ENCODE data around the gene SLC50A1.

GRCh38 chr1:155125946-155126555 lies 9.6 kb upstream of the SLC50A1 start:
- TF ChIP-seq, protein P1, sequence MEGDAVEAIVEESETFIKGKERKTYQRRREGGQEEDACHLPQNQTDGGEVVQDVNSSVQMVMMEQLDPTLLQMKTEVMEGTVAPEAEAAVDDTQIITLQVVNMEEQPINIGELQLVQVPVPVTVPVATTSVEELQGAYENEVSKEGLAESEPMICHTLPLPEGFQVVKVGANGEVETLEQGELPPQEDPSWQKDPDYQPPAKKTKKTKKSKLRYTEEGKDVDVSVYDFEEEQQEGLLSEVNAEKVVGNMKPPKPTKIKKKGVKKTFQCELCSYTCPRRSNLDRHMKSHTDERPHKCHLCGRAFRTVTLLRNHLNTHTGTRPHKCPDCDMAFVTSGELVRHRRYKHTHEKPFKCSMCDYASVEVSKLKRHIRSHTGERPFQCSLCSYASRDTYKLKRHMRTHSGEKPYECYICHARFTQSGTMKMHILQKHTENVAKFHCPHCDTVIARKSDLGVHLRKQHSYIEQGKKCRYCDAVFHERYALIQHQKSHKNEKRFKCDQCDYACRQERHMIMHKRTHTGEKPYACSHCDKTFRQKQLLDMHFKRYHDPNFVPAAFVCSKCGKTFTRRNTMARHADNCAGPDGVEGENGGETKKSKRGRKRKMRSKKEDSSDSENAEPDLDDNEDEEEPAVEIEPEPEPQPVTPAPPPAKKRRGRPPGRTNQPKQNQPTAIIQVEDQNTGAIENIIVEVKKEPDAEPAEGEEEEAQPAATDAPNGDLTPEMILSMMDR (IDR thresholded peaks at IDR 0.05) = no peak
- TF ChIP-seq POLR2A (IDR thresholded peaks at IDR 0.05) (no peak), POLR2AphosphoS5 (IDR thresholded peaks at IDR 0.05; ENCODE audit: insufficient read depth in 1 of 2, low read depth in 1 of 2) (peak in 1 of 2 donors; percentile 50)
